Esophagus squamous epithelium (tissue), 4 donors: ENCODE data around the gene DRD4.

ENCODE experiments used
- CTCF ChIP-seq, 6 experiments: fragments of 450-650 bp in 4 of 6; fragments of 200-600 bp in 2 of 6; sonication (generic) in 2 of 6; IDR thresholded peaks; one replicate each; pipeline ENCODE4 v1.5.1; 2016 to 2019; ENCODE audit warnings: antibody characterized with exemption in 6 of 6, mild to moderate bottlenecking in 4 of 6, moderate library complexity in 4 of 6
- POLR2A ChIP-seq, 4 donors: fragments of 450-650 bp; IDR thresholded peaks; one replicate each; pipeline ENCODE4 v1.6.1; 2017; ENCODE audit warnings: antibody characterized with exemption in 4 of 4, mild to moderate bottlenecking in 4 of 4, moderate library complexity in 3 of 4

GRCh38 chr11:615504-616319 lies 21.4 kb upstream of the DRD4 start, which contains the start of gene IRF7:
- TF ChIP-seq POLR2A (IDR thresholded peaks at IDR 0.05) (peak in 2 of 4 donors; percentile 71 to 87), CTCF (IDR thresholded peaks at IDR 0.05) (no peak)
